Measurements from ENCODE around the gene PHF5A.

GRCh38 chr22:41507330-41508063 lies 39.0 kb upstream of the PHF5A start:
- TF ChIP-seq CTCF (IDR thresholded peaks at IDR 0.05) (no peak), BHLHE40 (IDR thresholded peaks at IDR 0.05; ENCODE audit: low read depth, low read length) (no peak), ELK1 (IDR thresholded peaks at IDR 0.05; ENCODE audit: low read depth, low read length) (no peak), GATA3 (IDR thresholded peaks at IDR 0.05; ENCODE audit: borderline replicate concordance) (no peak), JUN (IDR thresholded peaks at IDR 0.05) (no peak), ZSCAN20 (CRISPR knock-in tag; IDR thresholded peaks at IDR 0.05) (no peak), BCL3 (IDR thresholded peaks at IDR 0.05) (no peak), REST (IDR thresholded peaks at IDR 0.05) (no peak)

All from A549 (cell line).